GM12891 (cell line): ENCODE measurements around the gene LDHAL6A.

ENCODE experiments used
- DNase-seq: peaks from one replicate; pipeline ENCODE4 v3.0.0; 2011; ENCODE audit warnings: low spot score; ENCODE audit not compliant: insufficient read length
- FAIRE-seq: peaks from 2 replicates; lab custom pipeline; 2011; peaks lifted over from hg19 to GRCh38; lab: Jason Lieb, UNC
- PAX5 ChIP-seq: IDR thresholded peaks from 2 replicates; pipeline ENCODE4 v1.6.1; 2011; ENCODE audit warnings: low read length, moderate library complexity, mild to moderate bottlenecking; ENCODE audit not compliant: insufficient read depth, severe bottlenecking
- POLR2A ChIP-seq: IDR thresholded peaks from 2 replicates; pipeline ENCODE4 v1.6.1; 2011; ENCODE audit warnings: low read depth, low read length, control low read depth
- POLR2AphosphoS5 ChIP-seq: IDR thresholded peaks from 2 replicates; pipeline ENCODE4 v1.6.1; 2011; ENCODE audit warnings: low read depth, low read length, control low read depth
- POU2F2 ChIP-seq: IDR thresholded peaks from 2 replicates; pipeline ENCODE4 v1.6.1; 2011; ENCODE audit warnings: low read depth, mild to moderate bottlenecking, control low read depth, low read length, moderate library complexity
- SPI1 ChIP-seq: IDR thresholded peaks from 2 replicates; pipeline ENCODE4 v1.6.1; 2011; ENCODE audit warnings: low read depth, low read length, control low read depth
- TAF1 ChIP-seq: IDR thresholded peaks from 2 replicates; pipeline ENCODE4 v1.6.1; 2011; ENCODE audit warnings: low read depth, low read length, control low read depth

Gene LDHAL6A

DNA sequence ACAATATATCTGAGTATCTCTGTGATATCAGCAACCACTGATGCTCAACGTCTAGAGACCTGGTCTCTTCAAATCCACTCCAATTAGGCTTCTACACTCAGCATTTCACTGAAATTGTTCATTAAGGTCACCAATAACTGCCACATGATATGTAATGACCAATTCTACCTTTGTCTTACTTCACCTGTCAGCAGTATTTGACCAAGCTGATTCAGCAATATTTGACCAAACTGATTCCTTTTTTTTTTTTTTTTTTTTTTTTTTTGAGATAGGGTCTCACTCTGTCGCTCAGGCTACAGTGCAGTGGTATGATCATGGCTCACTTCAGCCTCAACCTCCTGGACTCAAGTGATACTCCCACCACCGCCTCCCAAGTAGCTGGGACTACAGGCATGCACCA lies 65.5 kb downstream of the LDHAL6A start:
- DNase-seq: no peak
- TF ChIP-seq POU2F2: no peak
- no peak for FAIRE-seq

DNA sequence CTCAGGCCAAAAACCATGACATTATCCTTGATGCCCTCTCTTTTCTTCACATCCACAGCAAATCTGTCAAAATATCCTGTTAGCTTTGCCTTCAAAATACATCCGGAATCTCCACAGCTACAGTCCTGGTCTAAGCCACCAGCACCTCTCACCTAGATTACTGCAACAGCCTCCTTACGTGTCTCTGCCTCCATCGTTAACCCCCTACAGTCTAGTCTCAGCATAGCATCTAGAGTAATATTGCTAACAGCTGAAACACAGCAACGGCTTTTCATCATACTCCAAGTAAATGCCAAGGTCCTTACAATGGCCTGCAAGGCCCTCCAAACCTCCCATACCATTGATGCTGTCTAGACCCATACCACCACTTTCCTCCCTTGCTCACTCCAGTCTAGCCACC lies 66.7 kb downstream of the LDHAL6A start:
- FAIRE-seq: no peak
- TF ChIP-seq POLR2A (no peak), TAF1 (no peak), SPI1 (no peak), POLR2AphosphoS5 (no peak), POU2F2 (no peak), PAX5 (no peak)

DNA sequence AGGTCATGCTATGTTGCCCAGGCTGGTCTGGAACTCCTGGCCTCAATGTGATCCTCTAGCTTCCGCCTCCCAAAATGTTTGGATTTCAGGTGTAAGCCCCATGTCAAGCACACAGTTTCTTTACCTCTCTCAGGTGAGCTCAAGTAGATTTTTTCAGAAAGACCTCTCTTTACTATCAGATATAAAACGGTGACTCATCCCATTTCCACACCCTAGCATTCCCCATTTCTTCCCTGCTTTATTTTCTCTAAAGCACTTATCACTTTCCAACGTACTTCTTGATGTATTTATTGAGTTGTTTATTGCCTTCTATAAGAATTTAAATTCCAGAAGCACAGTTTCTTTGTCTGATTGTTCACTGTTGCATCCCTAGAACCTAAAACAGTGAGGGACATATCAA lies 67.4 kb downstream of the LDHAL6A start:
- TF ChIP-seq POLR2A (no peak), PAX5 (no peak), POU2F2 (no peak), TAF1 (no peak), POLR2AphosphoS5 (no peak), SPI1 (no peak)
- no peak for FAIRE-seq
- no peak for DNase-seq

More for the DNA sequence above, 66.7 kb downstream of the LDHAL6A start:
- DNase-seq: no peak

DNA sequence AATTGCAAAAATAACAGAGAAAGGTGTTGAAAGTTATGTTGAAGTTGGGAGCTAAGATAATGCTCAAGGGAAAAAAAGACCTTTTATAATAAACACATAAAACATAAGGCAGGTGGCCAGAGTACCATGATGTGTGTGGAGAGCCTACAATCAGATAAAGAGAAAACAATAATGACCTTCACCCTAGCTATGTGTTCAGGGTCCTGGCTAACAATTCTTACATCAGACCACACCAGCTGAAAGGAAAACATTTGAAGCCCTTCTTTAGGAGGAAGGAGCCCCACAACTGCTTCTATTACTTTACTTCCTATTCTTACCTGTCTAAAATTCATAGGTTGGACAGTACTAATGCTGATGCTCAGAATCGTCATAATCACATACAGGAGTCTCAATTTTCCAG lies 68.6 kb downstream of the LDHAL6A start:
- DNase-seq: no peak
- no peak for FAIRE-seq
- TF ChIP-seq PAX5 (no peak), POU2F2 (no peak), SPI1 (no peak), POLR2A (no peak), TAF1 (no peak), POLR2AphosphoS5 (no peak)

DNA sequence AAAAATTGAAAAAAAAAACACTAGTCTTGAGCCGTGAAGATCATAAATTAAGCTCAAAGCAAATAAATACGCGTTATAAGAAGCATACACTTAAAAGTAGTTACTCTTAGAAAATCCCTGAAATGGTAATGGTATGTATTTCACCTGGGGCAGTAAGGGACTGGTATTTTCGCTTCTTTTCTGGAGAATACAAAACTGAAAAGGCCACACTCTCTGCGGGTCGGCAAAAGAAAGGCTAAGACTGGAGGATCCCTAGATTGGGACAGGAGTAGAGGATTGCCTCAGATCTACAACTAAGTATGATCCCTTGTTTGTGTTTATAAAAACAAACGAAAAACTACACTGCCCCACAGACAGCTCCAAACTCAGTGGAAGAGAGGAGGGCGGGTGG lies 70.5 kb downstream of the LDHAL6A start:
- FAIRE-seq: no peak
- DNase-seq: no peak

DNA sequence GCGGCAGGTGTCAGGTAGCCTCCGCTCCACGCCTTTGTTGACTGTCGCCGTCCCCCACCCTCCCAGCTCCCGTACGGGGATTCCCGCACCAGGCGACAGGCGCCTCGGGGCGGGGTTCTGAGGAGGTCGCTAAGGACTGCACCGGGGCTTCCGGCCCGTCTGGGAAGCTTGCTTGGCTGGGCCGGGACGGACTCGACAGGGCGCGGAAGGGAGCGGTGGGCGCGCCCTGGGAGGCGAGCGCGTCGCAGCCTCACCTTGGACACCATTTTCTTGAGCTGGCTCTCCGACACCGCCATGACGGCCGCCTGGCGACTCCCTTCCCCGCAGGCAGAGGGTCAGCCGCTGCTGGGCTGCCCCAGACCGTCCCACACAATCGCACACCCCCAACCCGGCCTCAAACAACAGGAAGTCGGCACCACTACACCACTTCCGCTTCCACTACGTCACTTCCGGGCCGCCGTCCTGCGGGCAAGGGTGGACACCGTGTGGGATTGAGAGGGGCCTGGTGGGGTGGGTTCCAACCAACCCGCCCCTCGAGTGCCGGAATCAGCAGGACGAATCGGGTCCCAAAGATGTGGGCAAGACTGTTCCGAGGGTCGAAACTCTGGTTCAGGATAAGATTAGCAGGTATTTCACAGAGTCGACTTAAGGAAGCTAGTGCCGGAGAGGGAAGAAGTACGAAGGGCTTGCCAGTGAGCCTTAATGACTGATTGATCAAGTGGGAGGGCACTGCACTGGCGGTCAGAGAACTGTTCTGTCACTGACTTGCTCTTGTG lies 71.1 kb downstream of the LDHAL6A start, which contains the start of gene TSG101:
TSG101 (minus strand) TSS at position 422 of the 776 bp plus-strand sequence; CDS start at position 296, 126 bp downstream.
- DNase-seq: peak; percentile 82
- peak; percentile 99 for FAIRE-seq
- no peak for TF ChIP-seq PAX5
- TF ChIP-seq POLR2AphosphoS5: peak; percentile 96
- TF ChIP-seq POLR2A: peak; percentile 96
- TF ChIP-seq SPI1: peak; percentile 75
- peak; percentile 81 for TF ChIP-seq POU2F2
- TF ChIP-seq TAF1: peak; percentile 82

More for the DNA sequence above, 70.5 kb downstream of the LDHAL6A start:
- TF ChIP-seq POLR2A: no peak
- TF ChIP-seq PAX5: no peak
- no peak for TF ChIP-seq TAF1
- TF ChIP-seq SPI1: no peak
- TF ChIP-seq POLR2AphosphoS5: no peak
- no peak for TF ChIP-seq POU2F2

DNA sequence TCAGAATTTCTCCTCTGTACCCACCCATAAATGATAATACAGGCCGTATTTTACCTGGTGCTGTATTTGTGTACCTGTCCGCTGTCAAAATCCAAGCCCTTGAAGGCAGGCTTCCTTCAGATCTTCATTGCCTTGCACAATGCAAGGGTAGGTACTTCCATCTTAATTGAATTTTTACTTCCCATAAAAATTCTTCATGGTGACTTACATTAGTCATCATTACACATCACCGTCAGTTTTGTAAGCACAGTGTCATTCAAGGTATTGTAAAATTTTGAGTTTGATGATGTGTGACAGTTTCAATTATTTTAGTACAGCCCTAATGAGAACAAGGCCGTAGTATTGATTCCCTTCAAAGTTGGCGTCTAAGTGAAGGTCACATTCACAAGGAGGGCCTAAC lies 71.9 kb downstream of the LDHAL6A start:
- DNase-seq (no peak), FAIRE-seq (no peak)
- TF ChIP-seq TAF1 (no peak), POLR2AphosphoS5 (no peak), PAX5 (no peak), SPI1 (no peak), POU2F2 (no peak), POLR2A (no peak)
